ENCODE data around the gene GALNT5. TPM values are rescaled to one million over a fixed set of nuclear protein-coding genes. Genes with fewer than 3 reads are reported as not detected.

Gene GALNT5
- total RNA-seq, 5 donors from 2014 or later (not counting 1 experiment from before 2014, with no cell fraction given): 0.09 to 0.23 (median 0.10) TPM; not detected in 2

DNA sequence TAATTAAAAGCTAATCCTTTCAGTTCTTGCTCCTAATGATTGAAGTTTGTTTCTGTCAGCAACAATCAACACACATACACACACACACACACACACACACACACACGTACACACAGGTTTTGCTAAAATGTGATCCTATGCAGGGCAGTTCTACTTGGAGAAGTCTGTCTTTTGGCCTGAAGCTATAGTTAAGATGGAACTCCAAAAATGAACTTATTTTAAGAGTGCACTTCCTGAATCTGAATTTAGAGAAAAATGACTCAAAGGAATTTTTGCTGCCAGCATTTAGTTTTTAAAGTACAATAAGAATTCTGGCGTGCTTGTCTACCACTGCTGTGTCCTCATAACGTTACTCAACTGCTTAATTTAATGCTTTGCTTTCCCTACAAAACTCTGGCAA lies 6.6 kb downstream of the GALNT5 start:
- H3K4me1 Mint-ChIP-seq: peaks cover 9 to 10% (median 10%) of the 10 kb centered on the region in 3 donors
- Histone ChIP-seq H3K4me3 (ENCODE audit: control insufficient read depth in 1 of 2, extremely low read depth in 1 of 2, low read length in 1 of 2) (no peak overlapping the region), H3K27ac (ENCODE audit: low read length) (no peak overlapping the region), H3K27me3 (replicated peaks in 1 of 2; ENCODE audit: control insufficient read depth in 2 of 2, extremely low read depth in 1 of 2, insufficient read depth in 2 of 2, low read length in 1 of 2) (no peaks in the 10 kb centered on the region), H3K9me3 (no peaks in the 10 kb centered on the region), H3K36me3 (ENCODE audit: control insufficient read depth in 2 of 2, extremely low read depth in 1 of 2, insufficient read depth in 1 of 2, low read length in 1 of 2) (no peaks in the 10 kb centered on the region), H3K4me1 (ENCODE audit: control insufficient read depth in 1 of 2, extremely low read depth in 1 of 2, insufficient read depth in 2 of 2, low read length in 2 of 2) (peaks cover 0 to 4% of the 10 kb centered on the region in 2 experiments)
- POLR2A ChIA-PET: no interaction called here
- H3K27me3 Mint-ChIP-seq: no peaks in the 10 kb centered on the region
- no peak overlapping the region for H3K27ac Mint-ChIP-seq
- H3K9me3 Mint-ChIP-seq: no peaks in the 10 kb centered on the region
- DNase-seq (no peak), ATAC-seq (replicated peaks in 1 of 4) (no peak)
- H3K36me3 Mint-ChIP-seq: no peaks in the 10 kb centered on the region
- CTCF ChIA-PET: interaction anchor here in 1 of 2 donors (0.6 kb wide), 1 partner anchor 1482 kb away, joined by 3 read pairs; no protein-coding TSS in a partner anchor
- H3K4me3 Mint-ChIP-seq: no peak overlapping the region
- no CpG with 5 or more reads among the region's 3 CpGs for WGBS (ENCODE audit: insufficient coverage)

DNA sequence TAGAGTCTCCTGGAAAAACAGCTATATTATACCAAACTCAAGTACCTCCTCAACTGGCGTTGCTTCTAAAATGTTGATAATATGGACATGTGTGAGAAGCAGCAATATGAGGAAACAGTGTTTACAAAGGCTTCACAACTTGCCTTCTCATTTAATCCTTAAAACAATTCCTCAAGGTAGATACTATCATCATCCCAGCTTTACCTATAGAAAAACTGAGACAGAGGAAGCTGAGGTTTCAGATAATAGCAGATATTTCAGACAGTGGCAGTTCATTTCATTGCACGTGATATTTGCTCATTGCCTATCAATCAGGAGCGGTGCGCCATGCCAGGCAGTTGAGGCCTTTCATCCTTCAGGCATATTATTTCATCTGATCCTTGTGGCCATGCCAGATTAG lies 8.3 kb downstream of the GALNT5 start:
- ChIA-PET CTCF (no interaction called here), POLR2A (interaction anchor here in 1 of 2 donors (0.6 kb wide), 1 partner anchor 1349 kb away, joined by 3 read pairs; no protein-coding TSS in a partner anchor)
- Mint-ChIP-seq H3K36me3 (no peaks in the 10 kb centered on the region), H3K27ac (no peak overlapping the region), H3K9me3 (no peaks in the 10 kb centered on the region), H3K27me3 (peaks cover 0 to 4% of the 10 kb centered on the region in 2 donors), H3K4me1 (peaks cover 4 to 7% (median 6%) of the 10 kb centered on the region in 3 donors), H3K4me3 (no peak overlapping the region)
- Histone ChIP-seq H3K36me3 (ENCODE audit: control insufficient read depth in 2 of 2, extremely low read depth in 1 of 2, insufficient read depth in 1 of 2, low read length in 1 of 2) (no peaks in the 10 kb centered on the region), H3K9me3 (no peaks in the 10 kb centered on the region), H3K4me3 (ENCODE audit: control insufficient read depth in 1 of 2, extremely low read depth in 1 of 2, low read length in 1 of 2) (no peak overlapping the region), H3K4me1 (ENCODE audit: control insufficient read depth in 1 of 2, extremely low read depth in 1 of 2, insufficient read depth in 2 of 2, low read length in 2 of 2) (peaks cover 0 to 4% of the 10 kb centered on the region in 2 experiments), H3K27me3 (replicated peaks in 1 of 2; ENCODE audit: control insufficient read depth in 2 of 2, extremely low read depth in 1 of 2, insufficient read depth in 2 of 2, low read length in 1 of 2) (no peaks in the 10 kb centered on the region), H3K27ac (ENCODE audit: low read length) (no peak overlapping the region)
- no CpG with 5 or more reads among the region's 4 CpGs for WGBS (ENCODE audit: insufficient coverage)
- DNase-seq (no peak), ATAC-seq (replicated peaks in 1 of 4) (no peak)

DNA sequence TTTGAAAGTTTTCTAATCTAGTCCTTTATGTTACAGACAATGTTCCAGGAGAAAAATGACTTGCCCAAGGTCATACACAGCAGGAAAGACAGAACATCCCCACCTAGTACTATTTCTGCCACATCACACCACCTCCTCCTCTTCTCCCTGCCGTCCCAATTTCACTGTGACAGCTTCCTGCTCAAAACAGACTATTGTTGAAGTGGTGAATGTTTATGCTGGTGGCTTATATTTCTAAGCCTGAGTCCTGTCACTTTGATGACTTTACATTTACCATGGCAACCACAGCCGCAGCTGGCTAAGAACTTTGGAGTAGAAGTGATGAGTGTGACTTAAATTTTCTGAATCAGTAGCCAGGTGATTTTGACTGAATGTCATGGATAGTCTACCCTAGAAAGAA lies 10.0 kb downstream of the GALNT5 start:
- H3K27me3 Mint-ChIP-seq: peaks cover 0 to 4% of the 10 kb centered on the region in 2 donors
- CTCF ChIA-PET: no interaction called here
- no peak overlapping the region for H3K4me3 Mint-ChIP-seq
- Histone ChIP-seq H3K27me3 (replicated peaks in 1 of 2; ENCODE audit: control insufficient read depth in 2 of 2, extremely low read depth in 1 of 2, insufficient read depth in 2 of 2, low read length in 1 of 2) (no peaks in the 10 kb centered on the region), H3K9me3 (no peaks in the 10 kb centered on the region), H3K36me3 (ENCODE audit: control insufficient read depth in 2 of 2, extremely low read depth in 1 of 2, insufficient read depth in 1 of 2, low read length in 1 of 2) (no peaks in the 10 kb centered on the region), H3K4me3 (ENCODE audit: control insufficient read depth in 1 of 2, extremely low read depth in 1 of 2, low read length in 1 of 2) (no peak overlapping the region), H3K27ac (ENCODE audit: low read length) (no peak overlapping the region), H3K4me1 (ENCODE audit: control insufficient read depth in 1 of 2, extremely low read depth in 1 of 2, insufficient read depth in 2 of 2, low read length in 2 of 2) (no peaks in the 10 kb centered on the region)
- POLR2A ChIA-PET: interaction anchor here in 1 of 2 donors (0.6 kb wide), 1 partner anchor 315 kb away, joined by 3 read pairs; no protein-coding TSS in a partner anchor
- no peaks in the 10 kb centered on the region for H3K36me3 Mint-ChIP-seq
- no CpG with 5 or more reads among the region's 2 CpGs for WGBS (ENCODE audit: insufficient coverage)
- no peaks in the 10 kb centered on the region for H3K9me3 Mint-ChIP-seq
- no peaks in the 10 kb centered on the region for H3K4me1 Mint-ChIP-seq
- DNase-seq: no peak
- H3K27ac Mint-ChIP-seq: no peak overlapping the region
- ATAC-seq (replicated peaks in 1 of 4): no peak

DNA sequence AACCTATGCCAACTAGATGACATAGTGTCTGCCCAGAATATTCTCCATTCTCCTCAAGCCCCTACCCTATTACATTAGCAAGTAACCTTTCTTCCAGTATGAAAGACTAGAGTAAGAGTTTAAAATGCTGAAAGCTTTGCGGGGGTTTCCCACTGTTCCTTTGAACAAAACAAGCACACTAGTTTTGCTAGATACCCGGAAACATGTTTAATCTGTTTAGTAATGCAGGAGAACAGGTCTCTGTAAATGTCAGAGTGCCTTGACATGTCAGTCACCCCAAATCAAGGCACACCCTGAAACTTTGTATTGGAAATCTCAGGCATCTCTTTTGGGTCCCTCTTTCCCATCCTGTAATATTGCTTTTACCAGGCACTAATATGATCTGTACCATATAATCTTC lies 11.6 kb downstream of the GALNT5 start:
- no peak overlapping the region for H3K27ac Mint-ChIP-seq
- H3K36me3 Mint-ChIP-seq: no peaks in the 10 kb centered on the region
- Histone ChIP-seq H3K27me3 (replicated peaks in 1 of 2; ENCODE audit: control insufficient read depth in 2 of 2, extremely low read depth in 1 of 2, insufficient read depth in 2 of 2, low read length in 1 of 2) (no peaks in the 10 kb centered on the region), H3K27ac (ENCODE audit: low read length) (no peak overlapping the region), H3K9me3 (no peaks in the 10 kb centered on the region), H3K4me1 (ENCODE audit: control insufficient read depth in 1 of 2, extremely low read depth in 1 of 2, insufficient read depth in 2 of 2, low read length in 2 of 2) (no peaks in the 10 kb centered on the region), H3K4me3 (ENCODE audit: control insufficient read depth in 1 of 2, extremely low read depth in 1 of 2, low read length in 1 of 2) (no peak overlapping the region), H3K36me3 (ENCODE audit: control insufficient read depth in 2 of 2, extremely low read depth in 1 of 2, insufficient read depth in 1 of 2, low read length in 1 of 2) (no peaks in the 10 kb centered on the region)
- no peaks in the 10 kb centered on the region for H3K4me1 Mint-ChIP-seq
- H3K27me3 Mint-ChIP-seq: peaks cover 0 to 4% of the 10 kb centered on the region in 2 donors
- WGBS (ENCODE audit: insufficient coverage): no CpG with 5 or more reads among the region's 2 CpGs
- ATAC-seq (replicated peaks in 1 of 4) (no peak), DNase-seq (no peak)
- H3K9me3 Mint-ChIP-seq: no peaks in the 10 kb centered on the region
- H3K4me3 Mint-ChIP-seq: no peak overlapping the region
- ChIA-PET POLR2A (no interaction called here), CTCF (no interaction called here)

DNA sequence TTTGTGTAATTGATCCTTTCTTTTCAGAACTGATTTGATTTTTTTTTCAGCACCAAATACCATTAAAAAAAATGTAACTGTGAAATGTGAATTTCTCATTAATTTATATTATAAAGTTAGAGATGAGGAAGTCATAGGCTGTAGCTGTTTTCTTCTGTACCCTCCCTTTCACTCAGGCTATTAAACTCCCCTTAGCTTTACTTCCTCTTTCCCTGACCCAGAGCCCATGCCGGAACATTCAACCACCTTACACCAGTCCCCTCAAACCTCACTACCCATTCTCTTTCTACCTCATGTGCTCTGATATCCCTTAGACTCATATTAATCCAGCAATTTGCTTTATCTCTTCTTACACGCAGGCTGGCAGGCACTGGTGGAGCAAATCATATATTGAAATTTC lies 12.4 kb downstream of the GALNT5 start:
- H3K27me3 ChIP-seq (replicated peaks in 1 of 2; ENCODE audit: control insufficient read depth in 2 of 2, extremely low read depth in 1 of 2, insufficient read depth in 2 of 2, low read length in 1 of 2): no peaks in the 10 kb centered on the region
- H3K4me3 ChIP-seq (ENCODE audit: control insufficient read depth in 1 of 2, extremely low read depth in 1 of 2, low read length in 1 of 2): no peak overlapping the region
- H3K4me1 ChIP-seq (ENCODE audit: control insufficient read depth in 1 of 2, extremely low read depth in 1 of 2, insufficient read depth in 2 of 2, low read length in 2 of 2): no peaks in the 10 kb centered on the region
- no peaks in the 10 kb centered on the region for H3K36me3 Mint-ChIP-seq
- WGBS (ENCODE audit: insufficient coverage): 22% methylated on average over 2 of the region's 2 CpGs
- H3K9me3 ChIP-seq: no peaks in the 10 kb centered on the region
- H3K27ac ChIP-seq (ENCODE audit: low read length): no peak overlapping the region
- POLR2A ChIA-PET: no interaction called here
- no peaks in the 10 kb centered on the region for H3K9me3 Mint-ChIP-seq
- H3K36me3 ChIP-seq (ENCODE audit: control insufficient read depth in 2 of 2, extremely low read depth in 1 of 2, insufficient read depth in 1 of 2, low read length in 1 of 2): no peaks in the 10 kb centered on the region
- CTCF ChIA-PET: interaction anchor here in 1 of 2 donors (0.6 kb wide), 1 partner anchor 204 kb away, joined by 4 read pairs; no protein-coding TSS in a partner anchor
- no peak overlapping the region for H3K4me3 Mint-ChIP-seq
- peaks cover 0 to 7% of the 10 kb centered on the region in 2 donors for H3K27me3 Mint-ChIP-seq
- no peak overlapping the region for H3K27ac Mint-ChIP-seq
- DNase-seq: no peak
- no peak for ATAC-seq (replicated peaks in 1 of 4)
- H3K4me1 Mint-ChIP-seq: no peaks in the 10 kb centered on the region

DNA sequence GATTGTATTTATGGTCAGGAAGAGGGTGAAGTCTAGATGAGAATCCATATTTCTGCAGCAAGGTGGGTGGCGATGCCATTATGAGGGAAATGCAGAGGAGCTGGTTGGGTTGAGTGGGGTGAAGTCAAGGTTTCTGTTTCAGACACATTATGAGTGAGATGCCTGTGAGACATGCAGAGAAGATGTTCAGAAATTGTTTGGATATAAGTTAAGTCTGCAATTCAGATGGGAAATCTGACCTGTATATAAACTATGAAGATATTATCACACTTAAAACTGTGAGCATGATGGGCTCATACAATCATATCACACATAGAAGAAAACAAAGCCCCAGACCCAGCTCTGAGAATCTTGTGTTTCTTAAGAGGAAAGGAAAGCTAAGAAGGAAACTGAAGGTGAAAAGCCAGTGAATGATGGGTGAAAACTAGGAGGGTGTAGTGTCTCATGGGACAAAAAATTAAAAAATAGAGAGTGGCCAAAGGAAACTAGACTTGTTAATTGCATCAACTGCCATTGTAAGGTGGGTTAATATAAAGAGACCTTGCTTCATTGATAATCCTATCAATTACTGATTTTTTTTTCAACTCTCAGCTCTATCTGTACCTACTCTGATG lies 14.2 kb downstream of the GALNT5 start:
- Mint-ChIP-seq H3K27me3 (peaks cover 0 to 8% of the 10 kb centered on the region in 2 donors), H3K4me1 (no peaks in the 10 kb centered on the region), H3K36me3 (no peaks in the 10 kb centered on the region), H3K27ac (no peak overlapping the region), H3K4me3 (no peak overlapping the region), H3K9me3 (no peaks in the 10 kb centered on the region)
- ChIA-PET CTCF (no interaction called here), POLR2A (no interaction called here)
- no peak for ATAC-seq (replicated peaks in 1 of 4)
- no peak overlapping the region for H3K4me3 ChIP-seq (ENCODE audit: control insufficient read depth in 1 of 2, extremely low read depth in 1 of 2, low read length in 1 of 2)
- H3K36me3 ChIP-seq (ENCODE audit: control insufficient read depth in 2 of 2, extremely low read depth in 1 of 2, insufficient read depth in 1 of 2, low read length in 1 of 2): no peaks in the 10 kb centered on the region
- H3K27me3 ChIP-seq (replicated peaks in 1 of 2; ENCODE audit: control insufficient read depth in 2 of 2, extremely low read depth in 1 of 2, insufficient read depth in 2 of 2, low read length in 1 of 2): no peaks in the 10 kb centered on the region
- no peak overlapping the region for H3K27ac ChIP-seq (ENCODE audit: low read length)
- no peak for DNase-seq
- no peaks in the 10 kb centered on the region for H3K9me3 ChIP-seq
- 89% methylated on average over 1 of the region's 1 CpG for WGBS (ENCODE audit: insufficient coverage)
- no peaks in the 10 kb centered on the region for H3K4me1 ChIP-seq (ENCODE audit: control insufficient read depth in 1 of 2, extremely low read depth in 1 of 2, insufficient read depth in 2 of 2, low read length in 2 of 2)

Measured in T-cell (primary cell).